H9 (cell line): ENCODE measurements around the gene UNC13D. TPM values are rescaled to one million over a fixed set of nuclear protein-coding genes. Genes with fewer than 3 reads are reported as not detected.

Experiments used
- DNase-seq: peaks from one replicate; pipeline ENCODE4 v3.0.0-alpha.2; 2017
- H2AFZ ChIP-seq: one replicate; pipeline ENCODE4 v1.6.1; 2013; ENCODE audit warnings: mild to moderate bottlenecking, low read length, control low read depth, moderate library complexity
- H2AK5ac ChIP-seq: 2 replicates; pipeline ENCODE4 v1.6.1; 2013; ENCODE audit warnings: low read length, control low read depth, mixed read lengths; ENCODE audit not compliant: insufficient read length
- H2BK120ac ChIP-seq: one replicate; pipeline ENCODE4 v1.6.1; 2013; ENCODE audit warnings: low read depth, mild to moderate bottlenecking, low read length, control low read depth, inconsistent platforms; ENCODE audit not compliant: poor library complexity, severe bottlenecking
- H2BK12ac ChIP-seq: 2 replicates; pipeline ENCODE4 v1.6.1; 2013; ENCODE audit warnings: low read length, control low read depth, mixed read lengths, low read depth; ENCODE audit not compliant: insufficient read length
- H2BK15ac ChIP-seq: 2 replicates; pipeline ENCODE4 v1.6.1; 2013; ENCODE audit warnings: low read depth, low read length, control low read depth
- H2BK20ac ChIP-seq: one replicate; pipeline ENCODE4 v1.6.1; 2013; ENCODE audit warnings: low read depth, mild to moderate bottlenecking, low read length, control low read depth, inconsistent platforms; ENCODE audit not compliant: poor library complexity, severe bottlenecking
- H2BK5ac ChIP-seq: 2 replicates; pipeline ENCODE4 v1.6.1; 2013; ENCODE audit warnings: low read length, control low read depth, mixed read lengths; ENCODE audit not compliant: insufficient read length
- H3K14ac ChIP-seq: 2 replicates; pipeline ENCODE4 v1.6.1; 2013; ENCODE audit warnings: low read length, control low read depth; ENCODE audit not compliant: insufficient read depth
- H3K18ac ChIP-seq: 2 replicates; pipeline ENCODE4 v1.6.1; 2013; ENCODE audit warnings: low read depth, mild to moderate bottlenecking, mixed read lengths, low read length, control low read depth; ENCODE audit not compliant: insufficient read length
- H3K23ac ChIP-seq: 2 replicates; pipeline ENCODE4 v1.6.1; 2013; ENCODE audit warnings: low read length, control low read depth, mixed read lengths, low read depth; ENCODE audit not compliant: insufficient read length
- H3K23me2 ChIP-seq: 2 replicates; pipeline ENCODE4 v1.6.1; 2013; ENCODE audit warnings: low read depth, mild to moderate bottlenecking, mixed read lengths, low read length, control low read depth; ENCODE audit not compliant: insufficient read length, poor library complexity, severe bottlenecking
- H3K27ac ChIP-seq: 2 replicates; pipeline ENCODE4 v1.5.1; 2013; ENCODE audit warnings: low read length, control low read depth, mixed read lengths, low read depth; ENCODE audit not compliant: insufficient read length
- H3K27me3 ChIP-seq: 2 replicates; pipeline ENCODE4 v1.6.1; 2013; ENCODE audit warnings: low read length, control low read depth, inconsistent platforms; ENCODE audit not compliant: insufficient read depth
- H3K4ac ChIP-seq: 2 replicates; pipeline ENCODE4 v1.6.1; 2013; ENCODE audit warnings: low read depth, mild to moderate bottlenecking, control low read depth, inconsistent platforms, low read length, moderate library complexity
- H3K4me1 ChIP-seq: 2 replicates; pipeline ENCODE4 v1.6.1; 2013; ENCODE audit warnings: low read length, control low read depth, inconsistent platforms; ENCODE audit not compliant: insufficient read depth
- H3K4me2 ChIP-seq: 2 replicates; pipeline ENCODE4 v1.6.1; 2013; ENCODE audit warnings: low read length, control low read depth, mixed read lengths; ENCODE audit not compliant: insufficient read length, insufficient read depth
- H3K56ac ChIP-seq: 2 replicates; pipeline ENCODE4 v1.6.1; 2013; ENCODE audit warnings: low read depth, mild to moderate bottlenecking, mixed read lengths, low read length, control low read depth; ENCODE audit not compliant: insufficient read length
- H3K79me1 ChIP-seq: 2 replicates; pipeline ENCODE4 v1.6.1; 2013; ENCODE audit warnings: low read depth, mild to moderate bottlenecking, moderate library complexity, low read length, control low read depth, inconsistent platforms; ENCODE audit not compliant: insufficient read depth, poor library complexity, severe bottlenecking
- H3K79me2 ChIP-seq: 2 replicates; pipeline ENCODE4 v1.6.1; 2013; ENCODE audit warnings: low read length, control low read depth, inconsistent platforms; ENCODE audit not compliant: insufficient read depth
- H3K9ac ChIP-seq: 2 replicates; pipeline ENCODE4 v1.6.1; 2013; ENCODE audit warnings: low read length, control low read depth, mixed read lengths; ENCODE audit not compliant: insufficient read length; ENCODE audit errors: extremely low read depth
- H3K9me3 ChIP-seq: one replicate; pipeline ENCODE4 v1.6.1; 2013; ENCODE audit warnings: low read depth, low read length, inconsistent platforms; ENCODE audit not compliant: control insufficient read depth
- H3T11ph ChIP-seq: one replicate; pipeline ENCODE4 v1.6.1; 2013; ENCODE audit warnings: mild to moderate bottlenecking, low read length, control low read depth, inconsistent platforms
- H4K20me1 ChIP-seq: one replicate; pipeline ENCODE4 v1.6.1; 2013; ENCODE audit not compliant: control insufficient read depth, insufficient read length, insufficient read depth
- H4K5ac ChIP-seq: 2 replicates; pipeline ENCODE4 v1.6.1; 2013; ENCODE audit warnings: low read depth, mild to moderate bottlenecking, mixed read lengths, low read length, control low read depth; ENCODE audit not compliant: insufficient read length
- H4K8ac ChIP-seq: replicated peaks from 2 replicates; pipeline ENCODE4 v1.6.1; 2013; ENCODE audit warnings: low read length, control low read depth, mixed read lengths, low read depth; ENCODE audit not compliant: insufficient read length
- H4K91ac ChIP-seq: 2 replicates; pipeline ENCODE4 v1.6.1; 2013; ENCODE audit warnings: low read depth, mild to moderate bottlenecking, moderate library complexity, mixed read lengths, low read length, control low read depth; ENCODE audit not compliant: insufficient read length
- H3K27ac Mint-ChIP-seq, 3 experiments: 2 replicates in 2 of 3; 3 replicates in 1 of 3; pipeline ENCODE4 v1.8.0; 2020 to 2021; ENCODE audit warnings: mixed read lengths in 3 of 3, mild to moderate bottlenecking in 1 of 3, moderate library complexity in 1 of 3
- H3K27me3 Mint-ChIP-seq: 2 replicates; pipeline ENCODE4 v1.8.0; 2021; ENCODE audit warnings: low read depth, mild to moderate bottlenecking, moderate library complexity, mixed read lengths
- H3K36me3 Mint-ChIP-seq, 3 experiments: 2 replicates in 2 of 3; 3 replicates in 1 of 3; pipeline ENCODE4 v1.8.0; 2020 to 2021; ENCODE audit warnings: low read depth in 3 of 3, mixed read lengths in 3 of 3; ENCODE audit not compliant: insufficient read depth in 1 of 3
- H3K4me1 Mint-ChIP-seq, 2 experiments: 2 replicates each; pipeline ENCODE4 v1.8.0; 2020; ENCODE audit warnings: mixed read lengths in 2 of 2
- H3K4me3 Mint-ChIP-seq, 2 experiments: 2 replicates in 1 of 2; 3 replicates in 1 of 2; pipeline ENCODE4 v1.8.0; 2020 to 2021; ENCODE audit warnings: mild to moderate bottlenecking in 2 of 2, mixed read lengths in 2 of 2, moderate library complexity in 1 of 2
- H3K9me3 Mint-ChIP-seq, 2 experiments: 2 replicates in 1 of 2; 3 replicates in 1 of 2; pipeline ENCODE4 v1.8.0; 2020; ENCODE audit warnings: mild to moderate bottlenecking in 2 of 2, mixed read lengths in 2 of 2, moderate library complexity in 1 of 2
- WGBS: extraction: QIAGEN DNeasy Blood & Tissue Kit; methylation state at CpG from one replicate; pipeline ENCODE4 v1.1.7; 2013; ENCODE audit warnings: missing lambda C conversion rate, low lambda C conversion rate, mixed read lengths; ENCODE audit not compliant: insufficient read length; ENCODE audit errors: extremely low coverage; 5-methylcytosine and 5-hydroxymethylcytosine counted together
- total RNA-seq: library from RNA; stranded (reverse); gene quantifications from 2 replicates; pipeline ENCODE4 v1.2.1, GENCODE V29; 2021
- TF ChIP-seq, protein P1 (sequence below): fragments of 200-600 bp; sonication (generic); conservative IDR thresholded peaks from 3 replicates; pipeline ENCODE4 v1.8.0; 2021; ENCODE audit warnings: antibody characterized with exemption, mild to moderate bottlenecking

The UNC13D gene
- total RNA-seq, 1 experiment from 2014 or later: 6.3 TPM

- peaks cover 5% of the 10 kb centered on the region; the same call in 1 of the 2 replicates for H3K79me2 ChIP-seq
- Mint-ChIP-seq H3K4me3 (no peak overlapping the region; a peak in 1 of 5 replicates), H3K27ac (peak overlapping the region; percentile 76 to 94 (median 87); a peak in 5 of 7 replicates), H3K36me3 (peaks cover 2 to 7% (median 5%) of the 10 kb centered on the region in 3 experiments; a peak in 5 of 7 replicates), H3K27me3 (no peaks in the 10 kb centered on the region), H3K9me3 (no peaks in the 10 kb centered on the region), H3K4me1 (peaks cover 7 to 13% of the 10 kb centered on the region in 2 experiments)
- no peaks in the 10 kb centered on the region for H4K20me1 ChIP-seq
- no peak overlapping the region for H4K5ac ChIP-seq
- peaks cover 4% of the 10 kb centered on the region for H3K79me1 ChIP-seq
- no peak overlapping the region for H2BK15ac ChIP-seq
- H3K23ac ChIP-seq: no peak overlapping the region
- no peak overlapping the region for H2BK20ac ChIP-seq
- no peak overlapping the region for H2AK5ac ChIP-seq
- H4K8ac ChIP-seq: no peak overlapping the region
- H3K9ac ChIP-seq: peak overlapping the region; percentile 60
- DNase-seq: no peak
- no peak overlapping the region for H3T11ph ChIP-seq
- peaks cover 5% of the 10 kb centered on the region for H3K4me1 ChIP-seq
- H3K56ac ChIP-seq: no peak overlapping the region
- no peak overlapping the region for H2BK12ac ChIP-seq
- no peak overlapping the region for H3K18ac ChIP-seq
- no peak overlapping the region for H2BK5ac ChIP-seq
- no peaks in the 10 kb centered on the region for H3K9me3 ChIP-seq
- WGBS: no CpG with 5 or more reads among the region's 24 CpGs
- TF ChIP-seq, protein P1, sequence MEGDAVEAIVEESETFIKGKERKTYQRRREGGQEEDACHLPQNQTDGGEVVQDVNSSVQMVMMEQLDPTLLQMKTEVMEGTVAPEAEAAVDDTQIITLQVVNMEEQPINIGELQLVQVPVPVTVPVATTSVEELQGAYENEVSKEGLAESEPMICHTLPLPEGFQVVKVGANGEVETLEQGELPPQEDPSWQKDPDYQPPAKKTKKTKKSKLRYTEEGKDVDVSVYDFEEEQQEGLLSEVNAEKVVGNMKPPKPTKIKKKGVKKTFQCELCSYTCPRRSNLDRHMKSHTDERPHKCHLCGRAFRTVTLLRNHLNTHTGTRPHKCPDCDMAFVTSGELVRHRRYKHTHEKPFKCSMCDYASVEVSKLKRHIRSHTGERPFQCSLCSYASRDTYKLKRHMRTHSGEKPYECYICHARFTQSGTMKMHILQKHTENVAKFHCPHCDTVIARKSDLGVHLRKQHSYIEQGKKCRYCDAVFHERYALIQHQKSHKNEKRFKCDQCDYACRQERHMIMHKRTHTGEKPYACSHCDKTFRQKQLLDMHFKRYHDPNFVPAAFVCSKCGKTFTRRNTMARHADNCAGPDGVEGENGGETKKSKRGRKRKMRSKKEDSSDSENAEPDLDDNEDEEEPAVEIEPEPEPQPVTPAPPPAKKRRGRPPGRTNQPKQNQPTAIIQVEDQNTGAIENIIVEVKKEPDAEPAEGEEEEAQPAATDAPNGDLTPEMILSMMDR: no peak; the same call in 2 of the 3 replicates
- H2BK120ac ChIP-seq: no peak overlapping the region
- H3K27ac ChIP-seq: no peak overlapping the region
- no peak overlapping the region for H2AFZ ChIP-seq
- H3K27me3 ChIP-seq: no peaks in the 10 kb centered on the region
- H3K4ac ChIP-seq: no peak overlapping the region
- no peak overlapping the region for H4K91ac ChIP-seq
- H3K14ac ChIP-seq: peak overlapping the region; percentile 62; the same call in 1 of the 2 replicates
- peaks cover 2% of the 10 kb centered on the region for H3K23me2 ChIP-seq
- peak overlapping the region; percentile 78 for H3K4me2 ChIP-seq
Measured at GRCh38 chr17:75856062-75856756, 12.0 kb upstream of the UNC13D start.
